Calu3 (cell line): ENCODE results near the gene CTSW. TPM values are rescaled to one million over a fixed set of nuclear protein-coding genes. Genes with fewer than 3 reads are reported as not detected.

Experiments
- BruUV-seq: library from RNA; stranded (reverse); fragments of 400-500 nt; replicated peaks from 2 replicates; lab custom pipeline; 2021; lab: Mats Ljungman, UMichigan
- CTCF ChIA-PET: fragments of 300-600 bp; sonication (Branson Sonifier 250); formaldehyde crosslinking; loops from one replicate; lab custom pipeline; 2022; ENCODE audit warnings: antibody characterized with exemption; lab: Charles Lee
- DNase-seq: peaks from one replicate; pipeline ENCODE4 v3.0.0; 2022
- H3K27ac Mint-ChIP-seq: one replicate; pipeline ENCODE4 v1.8.0; 2022; ENCODE audit warnings: mixed read lengths; ENCODE audit not compliant: unreplicated experiment
- H3K27me3 Mint-ChIP-seq: one replicate; pipeline ENCODE4 v1.8.0; 2022; ENCODE audit warnings: mixed read lengths; ENCODE audit not compliant: unreplicated experiment
- H3K36me3 Mint-ChIP-seq: one replicate; pipeline ENCODE4 v1.8.0; 2022; ENCODE audit warnings: mild to moderate bottlenecking, moderate library complexity, mixed read lengths; ENCODE audit not compliant: insufficient read depth, unreplicated experiment
- H3K4me1 Mint-ChIP-seq: one replicate; pipeline ENCODE4 v1.8.0; 2022; ENCODE audit warnings: mild to moderate bottlenecking, low read depth, mixed read lengths; ENCODE audit not compliant: unreplicated experiment
- H3K4me3 Mint-ChIP-seq: one replicate; pipeline ENCODE4 v1.8.0; 2022; ENCODE audit warnings: mild to moderate bottlenecking, low read depth, moderate library complexity, mixed read lengths; ENCODE audit not compliant: unreplicated experiment
- H3K9me3 Mint-ChIP-seq: one replicate; pipeline ENCODE4 v1.8.0; 2022; ENCODE audit warnings: low read depth, mixed read lengths; ENCODE audit not compliant: unreplicated experiment
- CTCF ChIP-seq: fragments of 200-600 bp; IDR thresholded peaks from one replicate; pipeline ENCODE4 v1.8.0; 2022; ENCODE audit warnings: antibody characterized with exemption; ENCODE audit not compliant: unreplicated experiment
- intact Hi-C: fragments of 100-400 bp; cut with micrococcal nuclease; formaldehyde crosslinking; loops from one replicate; pipeline ENCODE4 v1.10.0; 2022; ENCODE audit not compliant: unreplicated experiment
- total RNA-seq: library from RNA; stranded (reverse); gene quantifications from 2 replicates; pipeline ENCODE4 v1.2.3, GENCODE V29; 2022

Gene CTSW
- total RNA-seq, 1 experiment from 2014 or later: not detected

DNA sequence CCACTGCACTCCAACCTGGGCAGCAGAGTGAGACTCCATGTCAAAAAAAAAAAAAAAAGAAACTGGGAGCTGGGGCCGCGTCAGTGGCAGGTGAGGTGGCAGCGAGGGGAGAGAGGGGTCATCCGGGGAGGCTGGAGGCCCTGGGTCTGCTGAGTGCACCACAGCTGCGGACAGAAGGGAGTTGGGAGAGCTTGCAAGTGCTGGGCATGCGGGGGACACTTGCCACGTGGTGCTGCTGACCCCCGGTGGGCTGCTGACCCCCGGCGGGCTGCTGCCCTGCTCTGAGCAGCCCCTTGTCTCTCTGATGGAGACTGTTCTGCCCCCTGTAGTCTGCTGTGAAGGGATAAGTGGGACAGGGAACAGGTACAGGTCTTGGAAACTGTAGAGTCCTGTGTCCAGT lies 42.2 kb downstream of the CTSW start:
- Mint-ChIP-seq H3K27me3 (no peaks in the 10 kb centered on the region), H3K4me1 (peaks cover 12% of the 10 kb centered on the region), H3K36me3 (peaks cover 58% of the 10 kb centered on the region), H3K4me3 (no peak overlapping the region), H3K27ac (no peak overlapping the region), H3K9me3 (no peaks in the 10 kb centered on the region)
- no TSS peak for BruUV-seq
- CTCF ChIA-PET: interaction anchor here (0.6 kb wide), 1 partner anchor 22 kb away, joined by 3 read pairs; no protein-coding TSS in a partner anchor
- DNase-seq: no peak
- intact Hi-C loops: no loop called here
- TF ChIP-seq CTCF: no peak

- no peak overlapping the region for H3K4me3 Mint-ChIP-seq
- DNase-seq: no peak
- H3K36me3 Mint-ChIP-seq: peaks cover 58% of the 10 kb centered on the region
- BruUV-seq: no TSS peak
- no peaks in the 10 kb centered on the region for H3K27me3 Mint-ChIP-seq
- no peaks in the 10 kb centered on the region for H3K9me3 Mint-ChIP-seq
- no peak for TF ChIP-seq CTCF
- H3K4me1 Mint-ChIP-seq: peaks cover 8% of the 10 kb centered on the region
- CTCF ChIA-PET: no interaction called here
- H3K27ac Mint-ChIP-seq: no peak overlapping the region
- intact Hi-C loops: no loop called here
These were observed 42.9 kb downstream of the CTSW start for GRCh38 chr11:65922565-65922964.

- no peak overlapping the region for H3K4me3 Mint-ChIP-seq
- H3K27me3 Mint-ChIP-seq: no peaks in the 10 kb centered on the region
- BruUV-seq: no TSS peak
- no peaks in the 10 kb centered on the region for H3K9me3 Mint-ChIP-seq
- peaks cover 4% of the 10 kb centered on the region for H3K4me1 Mint-ChIP-seq
- no peak overlapping the region for H3K27ac Mint-ChIP-seq
- DNase-seq: no peak
- peaks cover 41% of the 10 kb centered on the region for H3K36me3 Mint-ChIP-seq
- CTCF ChIA-PET: no interaction called here
- intact Hi-C loops: no loop called here
- no peak for TF ChIP-seq CTCF
These were observed 45.8 kb downstream of the CTSW start for GRCh38 chr11:65925397-65925796.

DNA sequence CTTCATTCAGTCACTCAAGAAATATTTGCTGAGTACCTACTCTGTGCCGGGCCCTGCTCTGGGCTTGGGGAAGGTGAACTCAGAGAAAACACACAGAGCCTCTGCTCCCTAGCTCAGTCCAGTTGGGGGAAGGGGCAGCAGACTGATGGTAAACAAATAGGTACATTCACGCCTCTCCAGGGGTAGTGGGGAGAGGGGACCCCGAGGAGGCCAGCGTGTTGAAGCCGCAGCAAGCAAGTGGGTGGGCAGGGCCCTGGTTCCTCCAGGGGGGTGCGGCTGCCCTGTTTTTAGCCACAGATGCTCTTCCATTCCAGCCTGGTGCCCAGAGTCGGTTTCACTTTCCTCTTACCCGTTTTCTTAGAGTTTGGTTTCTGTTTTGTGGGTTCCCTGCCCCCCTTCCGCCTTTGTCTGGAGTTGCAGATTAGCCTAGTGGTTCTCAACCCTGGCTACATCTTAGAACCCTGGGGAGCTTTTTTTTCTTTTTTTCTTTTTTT lies 48.3 kb downstream of the CTSW start:
- CTCF ChIA-PET: no interaction called here

More for the DNA sequence above, 48.3 kb downstream of the CTSW start:
- TF ChIP-seq CTCF: no peak
- no TSS peak for BruUV-seq
- Mint-ChIP-seq H3K36me3 (peaks cover 30% of the 10 kb centered on the region), H3K27ac (no peak overlapping the region), H3K9me3 (no peaks in the 10 kb centered on the region), H3K27me3 (no peaks in the 10 kb centered on the region), H3K4me3 (no peak overlapping the region), H3K4me1 (no peaks in the 10 kb centered on the region)
- DNase-seq: no peak
- intact Hi-C loops: no loop called here
